COLO829 (cell line): ENCODE measurements around the gene BTN3A1.
"Not testable (repeated sequence)": the region's sequence is repeated elsewhere in the genome, so short reads cannot be mapped to it uniquely, and the experiment has no call there.

Source experiments
- DNase-seq: peaks from one replicate; pipeline ENCODE4 v3.0.0; 2012; ENCODE audit warnings: low spot score

Gene BTN3A1

DNA sequence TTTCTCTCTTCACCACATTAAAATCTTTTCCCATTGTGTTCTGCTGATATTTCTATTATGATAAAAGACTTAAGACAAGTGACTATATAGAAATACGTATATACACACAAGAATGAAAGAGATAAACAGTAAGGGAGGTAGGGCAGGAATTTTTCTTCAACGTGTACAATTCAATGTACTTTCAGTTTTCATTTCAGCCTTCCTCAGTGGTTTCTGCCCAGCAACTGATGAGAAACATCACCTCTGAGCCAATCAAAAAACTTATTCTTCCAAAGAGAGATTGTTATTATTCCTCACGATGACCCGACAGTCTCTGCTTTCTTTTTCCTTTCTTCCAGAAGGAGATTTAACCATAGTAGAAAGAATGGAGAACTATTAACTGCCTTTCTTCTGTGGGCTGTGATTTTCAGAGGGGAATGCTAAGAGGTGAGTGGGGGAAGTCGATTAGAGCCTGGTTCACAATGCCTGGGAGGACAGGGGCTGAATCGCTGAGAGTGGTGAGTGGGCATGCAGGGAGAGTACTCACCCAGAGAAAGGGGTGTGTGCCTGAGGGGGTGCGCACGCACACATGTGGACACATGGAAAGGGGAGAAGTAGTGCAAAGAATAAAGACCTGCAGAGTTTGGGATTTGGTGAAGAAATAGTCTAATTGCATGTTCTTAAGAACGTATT lies at the start of gene BTN3A1:
Gene BTN3A1 (plus strand): TSS at position 289 of the 672 bp plus-strand sequence. CDS start 3,289 bp downstream, outside the sequence.
- peak; percentile 77 for DNase-seq

DNA sequence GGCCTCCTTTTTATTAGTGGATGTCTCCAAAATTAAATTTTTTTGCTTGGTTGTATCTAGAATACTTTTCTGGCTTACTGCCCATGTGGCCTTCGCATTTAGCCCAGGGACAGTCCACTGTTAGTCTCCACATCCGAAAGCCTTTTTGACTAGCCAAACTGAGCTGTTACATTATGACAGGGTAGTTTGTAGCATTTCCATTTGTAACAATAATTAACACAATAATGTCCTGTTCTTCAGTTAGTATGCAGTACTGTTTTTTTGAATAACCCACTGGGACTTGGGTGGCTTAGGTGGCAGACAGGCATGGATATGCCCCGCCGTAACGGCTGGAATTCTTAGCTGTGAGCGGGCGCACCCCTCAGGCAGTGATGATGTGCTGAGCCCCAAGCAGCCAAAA lies 49.8 kb upstream of the BTN3A1 start:
- no peak for DNase-seq

DNA sequence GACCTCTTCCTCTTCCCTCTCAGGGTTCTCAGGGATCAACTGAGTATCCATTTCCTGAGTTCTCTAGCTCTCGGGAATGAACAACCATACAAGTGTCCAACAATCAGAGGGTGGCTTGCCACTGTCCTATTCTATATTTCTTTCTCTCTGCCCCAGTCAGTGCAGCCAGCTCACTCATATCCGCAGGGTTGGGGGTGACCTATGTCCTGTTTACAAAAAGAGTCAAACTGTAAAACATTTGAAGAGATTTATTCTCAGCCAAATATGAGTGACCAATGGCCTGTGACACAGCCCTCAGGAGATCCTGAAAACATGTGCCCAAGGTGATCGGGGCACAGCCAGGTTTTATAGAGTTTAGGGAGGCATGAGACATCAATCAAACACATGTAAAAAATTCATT lies 47.9 kb upstream of the BTN3A1 start:
- no peak for DNase-seq

- no peak for DNase-seq
These were observed 46.7 kb upstream of the BTN3A1 start for GRCh38 chr6:26355366-26355765.

DNA sequence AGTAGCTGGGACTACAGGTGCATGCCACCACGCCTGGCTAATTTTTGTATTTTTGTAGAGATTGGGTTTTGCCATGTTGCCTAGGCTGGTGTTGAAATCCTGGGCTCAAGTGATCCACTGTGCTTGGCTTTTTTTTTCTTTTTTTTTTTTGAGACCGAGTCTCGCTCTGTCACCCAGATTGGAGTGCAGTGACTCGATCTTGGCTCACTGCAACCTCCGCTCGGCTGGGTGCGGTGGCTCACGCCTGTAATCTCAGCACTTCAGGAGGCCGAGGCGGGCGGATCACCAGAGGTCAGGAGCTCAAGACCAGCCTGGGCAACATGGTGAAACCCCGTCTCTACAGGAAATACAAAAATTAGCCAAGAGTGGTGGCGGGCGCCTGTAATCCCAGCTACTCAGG lies 44.5 kb upstream of the BTN3A1 start:
- DNase-seq, result not testable (repeated sequence)

DNA sequence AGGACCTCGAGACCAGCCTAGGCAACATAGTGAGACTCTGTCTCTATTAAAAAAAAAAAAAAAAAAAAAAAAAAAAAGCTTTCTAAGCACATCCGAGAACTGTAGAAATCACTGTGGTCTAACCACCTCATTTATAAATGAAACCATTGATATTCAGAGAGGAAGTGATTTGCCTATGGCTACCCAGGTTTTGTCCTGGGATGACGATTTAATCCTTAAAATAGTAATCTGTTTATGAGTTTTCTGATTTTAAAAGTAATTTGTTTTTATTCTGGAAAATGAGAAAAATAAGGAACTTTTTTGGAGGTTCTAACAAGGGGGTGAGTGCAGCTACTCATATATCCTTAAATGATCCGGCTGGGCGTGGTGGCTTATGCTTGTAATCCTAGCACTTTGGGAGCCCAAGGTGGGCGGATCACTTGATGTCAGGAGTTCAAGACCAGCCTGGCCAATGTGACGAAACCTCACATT lies 43.5 kb upstream of the BTN3A1 start:
- DNase-seq, result peak; percentile 92

DNA sequence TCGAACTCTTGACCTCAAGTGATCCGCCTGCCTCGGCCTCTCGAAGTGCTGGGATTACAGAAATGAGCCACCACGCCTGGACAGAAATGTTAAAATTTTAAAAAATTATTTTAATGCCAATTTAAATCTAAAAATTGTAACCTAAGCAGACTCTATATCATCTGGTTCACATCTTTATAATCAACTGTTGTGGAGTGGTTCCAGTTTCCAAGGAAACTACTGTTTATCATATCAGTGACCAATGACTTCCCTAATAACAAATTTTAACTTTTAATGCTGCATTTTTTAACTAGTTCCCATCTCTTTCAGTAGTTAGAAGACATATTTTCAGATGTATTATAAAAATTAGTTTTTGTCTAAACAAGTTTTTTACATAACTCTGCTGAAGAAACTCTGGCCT lies 42.3 kb upstream of the BTN3A1 start:
- no peak for DNase-seq

GRCh38 chr6:26360451-26361416 lies 41.3 kb upstream of the BTN3A1 start:
- no peak for DNase-seq

- DNase-seq, result no peak
These were observed 40.5 kb upstream of the BTN3A1 start for GRCh38 chr6:26361544-26361943.

GRCh38 chr6:26362093-26362835 lies 39.8 kb upstream of the BTN3A1 start:
- no peak for DNase-seq

- DNase-seq, result no peak
These were observed 39.2 kb upstream of the BTN3A1 start for GRCh38 chr6:26362836-26363220.

DNA sequence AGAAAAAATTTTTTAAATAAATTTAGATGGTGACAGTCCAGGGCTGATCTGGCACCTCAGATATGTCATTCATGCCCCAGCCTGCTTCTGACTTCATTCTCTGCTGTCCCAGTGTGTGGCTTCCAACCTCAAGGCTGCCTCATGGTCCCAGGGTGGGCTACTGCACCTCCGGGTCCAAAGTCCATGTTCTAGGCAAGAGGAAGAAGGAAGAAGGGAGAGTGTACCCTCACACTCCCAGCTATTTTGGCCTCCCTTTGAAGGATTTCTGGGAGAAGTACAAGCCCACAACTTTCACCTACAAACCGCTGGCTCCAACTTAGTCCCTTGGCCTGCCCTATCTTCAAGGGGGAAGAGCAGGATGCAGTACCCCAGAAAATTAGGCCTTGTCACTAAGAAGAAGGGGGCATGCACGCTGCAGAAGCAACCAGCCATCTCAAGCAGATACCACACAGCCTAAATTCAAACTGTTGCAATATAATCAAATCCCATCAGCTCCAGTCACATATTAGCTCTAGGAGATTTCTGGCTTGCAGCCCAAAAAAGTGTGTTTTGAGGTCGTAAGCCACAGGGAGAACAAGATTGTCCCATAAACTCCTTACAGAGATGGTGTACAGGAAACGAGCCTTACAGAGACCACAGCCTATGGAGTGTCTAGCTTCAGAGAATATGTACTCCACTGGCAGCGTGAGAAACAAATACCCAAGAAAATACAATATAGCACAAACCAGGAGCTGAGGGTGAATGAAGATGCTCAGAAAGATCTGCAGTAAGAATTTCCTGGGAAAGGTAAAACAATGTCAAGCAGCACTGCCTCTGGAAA lies 38.0 kb upstream of the BTN3A1 start:
- DNase-seq, result peak; percentile 50

GRCh38 chr6:26365633-26365995 lies 36.5 kb upstream of the BTN3A1 start:
- DNase-seq, result no peak

- no peak for DNase-seq
These were observed 35.6 kb upstream of the BTN3A1 start for GRCh38 chr6:26366504-26366903.

- no peak for DNase-seq
These were observed 35.0 kb upstream of the BTN3A1 start for GRCh38 chr6:26367114-26367513.

- DNase-seq, result not testable (repeated sequence)
These were observed 30.3 kb upstream of the BTN3A1 start for GRCh38 chr6:26371813-26372212.

- DNase-seq, result no peak
These were observed 29.5 kb upstream of the BTN3A1 start for GRCh38 chr6:26372308-26373144.

DNA sequence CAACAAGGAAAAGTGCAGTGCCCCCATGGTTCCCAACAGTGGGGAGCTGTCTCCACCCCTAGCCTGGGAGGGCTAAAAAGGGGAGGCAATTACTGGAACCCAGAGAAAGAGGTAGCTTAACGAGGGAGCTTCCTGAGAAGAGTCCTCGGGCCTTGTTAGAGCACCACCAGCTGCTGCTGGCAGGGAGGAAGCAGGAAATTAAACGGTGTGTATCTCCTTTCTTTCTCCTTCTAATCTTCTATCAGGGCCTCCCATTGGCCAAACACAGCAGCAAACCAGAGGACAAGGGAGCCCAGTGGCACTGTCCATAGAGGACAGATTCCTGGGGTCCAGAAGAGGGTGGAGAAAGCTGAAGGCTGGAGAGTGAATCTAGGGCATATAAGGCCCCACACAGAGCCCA lies 26.8 kb upstream of the BTN3A1 start:
- DNase-seq, result no peak

DNA sequence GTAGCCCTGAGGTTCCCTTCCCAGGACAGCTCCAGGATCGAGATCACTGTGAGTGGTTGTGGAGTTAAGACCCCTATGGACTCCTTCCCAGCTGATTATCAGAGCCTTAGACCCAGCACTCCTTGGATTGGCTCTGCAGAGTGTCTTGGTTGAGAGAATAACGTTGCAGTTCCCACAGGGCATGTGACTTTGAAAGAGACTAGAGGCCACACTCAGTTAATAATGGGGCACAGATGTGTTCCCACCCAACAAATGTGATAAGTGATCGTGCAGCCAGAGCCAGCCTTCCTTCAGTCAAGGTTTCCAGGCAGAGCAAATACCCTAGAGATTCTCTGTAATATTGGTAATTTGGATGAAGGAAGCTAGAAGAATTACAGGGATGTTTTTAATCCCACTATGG lies 24.4 kb upstream of the BTN3A1 start:
- no peak for DNase-seq

- not testable (repeated sequence) for DNase-seq
These were observed 23.9 kb upstream of the BTN3A1 start for GRCh38 chr6:26378143-26378542.

DNA sequence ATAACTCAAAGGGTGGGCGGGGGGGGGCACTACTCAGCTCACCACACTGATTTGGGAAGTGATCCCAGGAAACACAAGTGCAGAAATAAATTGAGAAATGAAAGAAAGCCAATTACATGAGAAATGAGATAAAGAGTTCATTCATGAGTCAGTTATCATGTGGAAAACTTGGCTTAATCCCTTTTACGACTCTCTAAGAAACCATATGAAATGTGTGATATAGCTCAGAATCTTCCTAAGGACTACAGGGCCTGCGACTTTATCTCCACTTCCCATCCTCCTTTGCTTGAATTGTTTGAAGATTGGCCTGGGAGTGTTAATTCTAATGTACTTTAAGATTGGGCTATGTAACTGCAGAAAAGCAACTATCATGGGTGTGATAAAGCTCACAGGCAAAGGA lies 22.8 kb upstream of the BTN3A1 start:
- peak; percentile 84 for DNase-seq
